GM18498 (cell line): ENCODE data around the gene CLDN18.
A peak's percentile ranks its signal among the peaks of the same experiment; 100 is the strongest.

Experiments
- ATAC-seq: cut with Tn5 transposase; IDR thresholded peaks from one replicate; pipeline ENCODE4 v1.9.1; 2021; ENCODE audit warnings: mild to moderate bottlenecking, moderate library complexity; ENCODE audit not compliant: unreplicated experiment

The CLDN18 gene

DNA sequence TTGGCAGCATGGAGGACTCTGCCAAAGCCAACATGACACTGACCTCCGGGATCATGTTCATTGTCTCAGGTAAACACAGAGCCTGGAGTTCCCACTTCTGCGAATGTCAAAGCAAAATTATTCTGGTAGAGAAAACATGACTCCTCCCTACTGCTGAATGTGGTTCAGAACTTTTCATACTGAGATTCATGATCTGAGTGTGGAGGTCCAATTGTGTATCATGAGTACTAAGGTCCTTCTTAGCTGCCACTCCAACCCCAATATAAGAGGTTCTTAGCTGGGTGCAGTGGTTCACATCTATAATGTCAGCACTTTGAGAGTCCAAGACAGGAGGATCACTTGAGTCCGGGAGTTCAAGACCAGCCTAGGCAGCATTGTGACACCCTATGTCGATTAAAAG, 13.8 kb downstream of the CLDN18 start:
- ATAC-seq = no peak

DNA sequence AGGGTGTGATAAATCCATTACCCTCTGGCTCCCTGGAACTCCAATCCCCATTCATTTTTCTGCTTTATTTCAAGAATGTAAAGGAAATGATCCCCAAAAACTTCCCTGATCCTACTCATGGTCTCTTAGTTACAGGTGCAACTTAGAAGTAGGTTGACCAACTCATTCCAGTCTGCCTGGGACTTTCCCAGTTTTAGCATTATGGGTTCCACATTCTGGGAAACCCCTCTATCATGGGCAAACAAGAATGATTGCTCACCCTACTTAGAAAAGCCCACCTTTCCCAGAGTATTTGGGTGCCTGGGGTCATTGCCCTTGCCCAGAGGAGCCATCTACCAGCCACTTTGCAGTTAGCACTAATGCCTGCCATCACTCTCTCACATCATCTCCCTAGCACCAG, 15.6 kb downstream of the CLDN18 start:
- ATAC-seq = no peak

- no peak for ATAC-seq
Observed at GRCh38 chr3:138027821-138028220, 17.9 kb downstream of the CLDN18 start.

GRCh38 chr3:138030734-138031280, 20.8 kb downstream of the CLDN18 start:
- no peak for ATAC-seq

- ATAC-seq = no peak
Observed at GRCh38 chr3:138031536-138031935, 21.6 kb downstream of the CLDN18 start.

- ATAC-seq = no peak
Observed at GRCh38 chr3:138032567-138032966, 22.6 kb downstream of the CLDN18 start.

- no peak for ATAC-seq
Observed at GRCh38 chr3:138033202-138033691, 23.3 kb downstream of the CLDN18 start.

- no peak for ATAC-seq
Observed at GRCh38 chr3:138034918-138035317, 25.0 kb downstream of the CLDN18 start.

GRCh38 chr3:138036572-138036971, 26.6 kb downstream of the CLDN18 start:
- peak; percentile 38 for ATAC-seq

DNA sequence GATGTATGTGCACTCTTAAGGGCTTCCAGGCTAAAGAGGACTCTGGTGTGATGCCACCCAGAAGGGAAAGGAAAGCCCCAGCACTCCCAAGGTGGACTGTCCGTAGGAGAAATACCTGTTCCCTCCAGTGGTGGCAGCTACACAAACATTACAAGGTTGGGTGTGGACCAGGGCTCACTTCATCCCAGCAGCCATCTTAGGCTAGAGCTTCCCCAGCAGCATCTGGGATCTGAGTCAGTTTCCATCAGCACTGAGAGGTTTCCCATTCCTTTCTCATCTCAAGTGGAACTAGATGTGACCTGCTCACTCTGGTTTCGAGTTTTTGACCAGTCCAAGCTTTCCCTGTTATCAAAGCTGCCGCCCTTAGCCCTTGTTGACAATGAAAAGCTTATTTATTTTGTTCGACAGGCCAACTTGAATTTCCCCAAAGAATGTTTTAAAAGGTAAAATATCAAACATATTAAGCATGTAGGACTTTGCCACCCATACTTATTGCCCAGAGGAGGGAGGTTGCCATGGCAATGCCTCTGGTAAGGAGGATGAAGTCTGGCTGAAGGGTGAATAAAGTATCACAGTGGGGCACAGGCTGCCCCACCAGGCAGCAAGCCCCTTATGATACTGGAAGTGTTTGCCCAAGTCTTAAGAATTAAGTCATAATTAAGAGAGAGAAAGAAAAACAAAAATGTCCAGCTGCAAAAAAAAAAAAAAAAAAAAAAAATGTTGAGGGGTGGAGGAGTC, 28.9 kb downstream of the CLDN18 start:
- no peak for ATAC-seq

- ATAC-seq = no peak
Observed at GRCh38 chr3:138042043-138042442, 32.1 kb downstream of the CLDN18 start.

- no peak for ATAC-seq
Observed at GRCh38 chr3:138043266-138044029, 33.5 kb downstream of the CLDN18 start.

DNA sequence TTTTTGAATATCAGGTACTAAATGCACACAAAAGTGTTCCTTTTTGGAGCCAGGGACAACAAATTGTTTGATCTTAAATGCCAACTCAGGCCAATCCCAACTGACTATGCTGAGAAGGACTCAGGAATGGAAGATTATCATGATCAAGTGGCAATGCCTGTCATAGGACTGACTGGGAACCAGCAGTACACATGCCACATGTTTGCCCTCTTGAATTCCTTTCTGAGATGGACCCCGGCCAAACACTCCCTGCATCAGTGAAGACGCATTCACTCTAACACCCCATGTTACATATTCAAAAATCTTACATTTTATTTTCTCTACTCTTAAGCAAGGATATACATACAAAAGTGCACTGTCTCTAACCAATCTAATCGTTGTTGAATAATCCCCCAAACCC, 36.1 kb downstream of the CLDN18 start:
- ATAC-seq = no peak

- ATAC-seq = no peak
Observed at GRCh38 chr3:138046955-138047354, 37.0 kb downstream of the CLDN18 start.

DNA sequence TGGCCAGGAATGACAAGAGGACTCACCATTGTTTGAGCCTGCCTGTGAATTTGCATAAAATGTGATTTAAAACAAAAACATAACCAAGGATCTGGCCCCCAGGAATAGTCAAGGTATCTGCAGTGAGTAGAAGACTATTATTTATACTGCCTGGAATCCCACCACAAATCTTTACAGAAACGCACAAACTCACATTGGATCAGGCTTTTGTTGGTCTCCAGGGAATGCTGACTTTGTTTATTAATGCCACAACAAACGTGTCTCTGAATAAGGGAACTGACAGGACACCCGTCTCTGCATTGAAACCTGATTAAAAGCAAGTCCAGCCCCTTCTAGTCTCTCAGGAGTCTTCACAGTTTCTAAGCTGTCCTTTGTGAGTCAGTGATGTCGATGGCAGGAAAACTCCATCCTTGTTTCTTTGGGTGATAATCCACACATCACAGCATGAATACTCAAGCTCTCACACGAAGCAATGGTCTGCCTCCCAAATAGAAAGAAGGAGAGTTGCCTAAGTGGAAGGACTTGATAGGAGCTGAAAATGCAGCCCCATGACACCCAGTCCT, 37.7 kb downstream of the CLDN18 start:
- ATAC-seq = no peak

DNA sequence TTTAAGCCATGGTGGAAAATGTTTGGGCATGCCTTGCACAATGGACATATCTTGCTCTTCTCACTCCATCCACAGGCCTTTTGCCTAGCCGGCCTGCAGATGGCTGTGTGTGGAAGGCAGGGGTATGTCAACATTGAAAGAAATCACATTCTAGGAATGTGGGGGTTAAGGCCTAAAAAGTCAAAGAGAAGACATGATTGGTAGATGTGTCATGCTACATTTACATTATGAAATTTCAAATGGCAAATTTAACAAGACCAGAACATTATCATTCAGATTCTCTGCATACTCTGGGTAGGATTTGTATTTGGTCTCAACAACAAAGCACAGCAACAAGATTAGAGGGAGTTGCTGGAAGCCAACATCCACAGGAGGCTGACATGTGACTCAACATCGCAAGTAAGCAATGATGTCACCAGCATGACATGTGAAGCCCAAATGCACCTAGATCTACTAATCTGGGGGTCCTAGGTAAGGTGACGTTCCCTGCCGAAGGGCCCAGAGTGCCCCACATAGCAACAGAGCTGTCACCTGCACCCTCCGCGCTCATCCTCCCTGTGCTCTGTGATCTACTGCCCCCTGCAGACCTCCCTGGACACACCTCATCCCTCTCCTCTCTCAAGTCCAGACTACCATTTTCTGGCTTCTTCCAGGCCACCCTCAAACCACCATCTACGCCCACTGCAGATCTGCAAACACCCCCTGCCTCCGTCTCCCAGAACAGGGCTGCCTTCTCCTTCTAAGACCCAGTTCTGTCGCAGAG, 39.4 kb downstream of the CLDN18 start:
- ATAC-seq = no peak

DNA sequence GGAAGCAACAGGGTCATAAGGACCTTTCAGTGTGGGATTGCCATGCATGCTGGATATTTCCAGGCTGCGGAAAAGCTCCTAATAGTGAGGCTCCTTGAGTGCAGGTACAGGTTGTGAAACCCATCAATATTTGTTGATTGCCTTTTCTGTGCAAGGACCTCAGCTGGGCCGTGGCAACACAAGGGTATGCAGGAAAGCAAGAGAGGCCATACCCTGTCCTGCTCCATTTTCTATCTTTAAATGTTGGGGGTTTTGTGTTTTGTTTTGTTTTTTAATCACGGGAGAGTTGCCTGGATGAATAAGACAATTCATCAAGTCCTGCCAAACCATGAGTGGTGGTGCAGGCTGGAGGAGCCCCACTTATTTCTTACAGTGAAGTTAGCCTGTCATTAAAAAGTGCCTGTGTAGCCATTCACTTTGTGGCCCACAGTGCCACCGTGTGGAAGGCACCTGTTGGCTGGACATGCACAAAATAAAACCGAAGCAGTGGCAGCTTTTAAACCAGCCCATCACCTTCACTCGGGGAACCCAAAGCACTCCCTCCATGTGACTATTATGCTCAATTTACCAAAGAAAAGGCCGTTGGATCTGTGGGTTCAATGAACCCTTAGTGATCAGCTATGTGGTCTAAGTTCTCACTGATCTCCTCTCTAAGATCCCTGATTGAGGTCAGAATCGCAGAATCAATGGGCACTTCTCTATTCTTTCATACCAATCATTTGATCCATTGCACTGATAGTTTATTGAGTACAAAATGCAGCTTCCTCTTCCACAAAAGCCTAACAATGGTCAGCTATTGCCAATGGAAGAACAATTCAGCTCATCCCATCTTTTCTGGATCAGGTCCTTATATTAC, 42.2 kb downstream of the CLDN18 start:
- peak; percentile 85 for ATAC-seq

- ATAC-seq = no peak
Observed at GRCh38 chr3:138054057-138054456, 44.1 kb downstream of the CLDN18 start.

DNA sequence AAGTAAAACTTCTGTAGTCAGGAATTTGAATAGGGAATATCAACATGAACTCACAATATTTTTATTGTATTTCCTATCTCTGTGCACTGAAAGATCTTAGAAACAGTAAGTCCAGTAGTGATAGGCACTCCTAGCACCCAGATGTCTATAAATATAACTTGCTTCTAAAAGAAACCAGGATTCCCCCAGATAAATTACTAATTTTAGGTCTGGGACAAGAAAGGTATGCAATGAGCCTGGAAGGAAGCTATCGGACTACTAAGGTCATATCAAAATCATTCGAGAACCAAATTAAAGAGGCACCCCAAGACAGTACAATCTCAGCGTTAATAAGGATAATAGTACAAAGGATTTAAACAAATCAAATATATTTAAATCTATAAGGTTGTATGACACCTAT, 47.4 kb downstream of the CLDN18 start:
- no peak for ATAC-seq

DNA sequence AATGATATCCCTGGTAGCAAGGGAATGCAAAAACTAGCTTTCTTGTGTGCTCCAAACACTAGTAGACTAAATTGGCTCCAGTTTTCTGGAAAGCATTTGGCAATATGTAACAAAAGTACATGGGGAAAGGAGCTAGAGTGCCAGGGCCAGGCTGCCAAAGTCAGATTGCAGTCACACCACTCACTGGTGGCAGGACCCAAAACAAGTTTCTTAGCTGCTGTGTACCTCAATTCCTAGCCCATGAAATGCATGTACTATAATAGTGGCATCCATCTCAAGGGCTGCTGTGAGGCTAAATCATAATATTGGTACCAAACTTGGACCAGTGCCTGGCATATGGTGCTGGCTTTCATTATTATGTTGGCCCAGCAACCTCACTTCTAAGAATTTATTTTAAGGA, 49.3 kb downstream of the CLDN18 start:
- ATAC-seq = no peak
